Measurements from ENCODE around the gene HMGCL. TPM values are rescaled to one million over a fixed set of nuclear protein-coding genes. Genes with fewer than 3 reads are reported as not detected.
A peak's percentile ranks its signal among the peaks of the same experiment; 100 is the strongest.

The HMGCL gene
- total and polyA plus RNA-seq, 2 of the 13 experiments (the other 11 are each of a cell fraction or from before 2014, with no cell fraction given) = 21.3 to 41.4 TPM

GRCh38 chr1:23799570-23800399 lies 25.4 kb downstream of the HMGCL start (continued):
- TF ChIP-seq BRF2 (CRISPR knock-in tag; IDR thresholded peaks at IDR 0.05) (no peak; the same call in 1 of the 2 replicates), ZNF709 (CRISPR knock-in tag; IDR thresholded peaks at IDR 0.05) (no peak; the same call in 1 of the 2 replicates), ZNF816 (CRISPR knock-in tag; IDR thresholded peaks at IDR 0.05; ENCODE audit: borderline replicate concordance) (peak; percentile 88; the same call in 1 of the 2 replicates), ZBTB40 (IDR thresholded peaks at IDR 0.05) (no peak), ZBTB40 (CRISPR knock-in tag; IDR thresholded peaks at IDR 0.05) (no peak), PBX2 (CRISPR knock-in tag; IDR thresholded peaks at IDR 0.05) (no peak), STAG1 (CRISPR knock-in tag; IDR thresholded peaks at IDR 0.05) (no peak), ZMAT5 (CRISPR knock-in tag; IDR thresholded peaks at IDR 0.05; ENCODE audit: borderline replicate concordance, low read depth) (no peak), CAMTA2 (CRISPR knock-in tag; IDR thresholded peaks at IDR 0.05; ENCODE audit: borderline replicate concordance) (no peak), HDAC2 (CRISPR knock-in tag; IDR thresholded peaks at IDR 0.05) (no peak), BHLHE40 (IDR thresholded peaks at IDR 0.05; ENCODE audit: low read length) (no peak), PLSCR1 (CRISPR knock-in tag; IDR thresholded peaks at IDR 0.05; ENCODE audit: borderline replicate concordance) (no peak), ZNF589 (CRISPR knock-in tag; conservative IDR thresholded peaks at IDR 0.05) (0 out of 2 replicates have a peak, but pooled peaks have one; percentile 6), ZNF839 (CRISPR knock-in tag; IDR thresholded peaks at IDR 0.05; ENCODE audit: borderline replicate concordance) (no peak), ZNF17 (CRISPR knock-in tag; IDR thresholded peaks at IDR 0.05) (no peak)
